Measurements from ENCODE around the gene JPH2. TPM values are rescaled to one million over a fixed set of nuclear protein-coding genes. Genes with fewer than 3 reads are reported as not detected.

The JPH2 gene
- total and polyA plus RNA-seq, 2 of the 4 experiments (the other 2 are of a cell fraction) = 0.44 to 0.54 TPM

- dilution Hi-C loops (cut with HindIII; ENCODE audit: low sequenced_read_pairs, unreplicated experiment) = no loop called here
- H4K20me1 ChIP-seq (ENCODE audit: insufficient read depth, low read length) = no peaks in the 10 kb centered on the region
- POLR2A ChIA-PET (ENCODE audit: unreplicated experiment) = no interaction called here
- H3K18ac ChIP-seq (ENCODE audit: low read depth, low read length) = no peak overlapping the region
- peaks cover 20% of the 10 kb centered on the region for H3K27me3 ChIP-seq (ENCODE audit: control insufficient read depth, insufficient read depth, low read length)
- H2AK9ac ChIP-seq (replicated peaks; ENCODE audit: low read depth, low read length, poor library complexity) = no peak overlapping the region
- in situ Hi-C loops (cut with MboI; ENCODE audit: low sequenced_read_pairs) = no loop called here
- no peak overlapping the region for H3K56ac ChIP-seq (ENCODE audit: extremely low read depth, insufficient read depth, low read length)
- intact Hi-C loops (cut with micrococcal nuclease) = no loop called here
- no peak overlapping the region for H2AK5ac ChIP-seq (ENCODE audit: low read depth, low read length)
- H3K4me1 ChIP-seq (ENCODE audit: control insufficient read depth, insufficient read depth, low read length) = 0 out of 2 replicates have a peak, but pooled peaks cover 1% of the 10 kb centered on the region
- no peak overlapping the region for H4K5ac ChIP-seq (ENCODE audit: low read depth, low read length)
- no peak overlapping the region for H2BK20ac ChIP-seq (ENCODE audit: low read depth, low read length)
- TF ChIP-seq CTCF (conservative IDR thresholded peaks at IDR 0.05; ENCODE audit: low read depth, low read length) (no peak), SMC3 (IDR thresholded peaks at IDR 0.05; ENCODE audit: low read depth, low read length) (no peak), CHD1 (IDR thresholded peaks at IDR 0.05; ENCODE audit: low read depth, low read length) (no peak), CEBPB (IDR thresholded peaks at IDR 0.05; ENCODE audit: low read depth, low read length) (no peak), MAZ (IDR thresholded peaks at IDR 0.05; ENCODE audit: borderline replicate concordance, low read depth, low read length) (no peak)
- ATAC-seq (ENCODE audit: low read depth) (peak; percentile 83), DNase-seq (peak; percentile 84)
- no peaks in the 10 kb centered on the region for H3K36me3 ChIP-seq (ENCODE audit: control insufficient read depth, insufficient read depth, low read length)
- H3K4ac ChIP-seq (ENCODE audit: low read depth, low read length) = no peak overlapping the region
- no peaks in the 10 kb centered on the region for H3K9me1 ChIP-seq (ENCODE audit: insufficient read depth, low read length)
- no peak overlapping the region for H4K91ac ChIP-seq (ENCODE audit: insufficient read depth, low read depth, low read length)
- no peak overlapping the region for H3K23ac ChIP-seq (ENCODE audit: low read depth, low read length)
- CTCF ChIA-PET = interaction anchor here (1.4 kb wide), 1 partner anchor 85 kb away, joined by 3 read pairs; no protein-coding TSS in a partner anchor
- H2BK15ac ChIP-seq (ENCODE audit: low read depth, low read length) = no peak overlapping the region
- H3K9me3 ChIP-seq (ENCODE audit: control insufficient read depth, insufficient read depth, low read length) = peaks cover 9% of the 10 kb centered on the region
- H2BK120ac ChIP-seq (ENCODE audit: low read depth, low read length) = no peak overlapping the region
- no peak overlapping the region for H3K4me3 ChIP-seq (ENCODE audit: insufficient read depth, low read depth, low read length)
- H4K8ac ChIP-seq (ENCODE audit: low read depth in 2 of 2, low read length in 2 of 2) = no peak overlapping the region
- WGBS, 2 experiments (ENCODE audit: extremely low coverage in 2 of 2, insufficient read length in 1 of 2) = 100% methylated on average over 1 of the region's 7 CpGs; no CpG with 5 or more reads in 1 of the 2 experiments
- H3K27ac ChIP-seq (ENCODE audit: insufficient read depth, low read length) = no peak overlapping the region
- no peak overlapping the region for H2BK5ac ChIP-seq (ENCODE audit: low read depth, low read length, poor library complexity, severe bottlenecking)
- H2AFZ ChIP-seq (replicated peaks; ENCODE audit: low read length, poor library complexity) = no peak overlapping the region
- H3K14ac ChIP-seq (replicated peaks; ENCODE audit: low read depth, low read length) = no peak overlapping the region
- no peaks in the 10 kb centered on the region for H3K79me1 ChIP-seq (ENCODE audit: low read depth in 1 of 2, low read length in 2 of 2)
- no peak overlapping the region for H3K4me2 ChIP-seq (ENCODE audit: low read depth, low read length)
- no peak overlapping the region for H3K9ac ChIP-seq (ENCODE audit: low read depth, low read length)
- BruUV-seq (replicated peaks) = no TSS peak
Measured at GRCh38 chr20:44104798-44105517, 82.0 kb downstream of the JPH2 start.
